Measurements from ENCODE around the gene KIF1A. TPM values are rescaled to one million over a fixed set of nuclear protein-coding genes. Genes with fewer than 3 reads are reported as not detected.

The KIF1A gene
- total RNA-seq, 3 donors from 2014 or later = 1.5 to 17.2 (median 1.9) TPM

- no peaks in the 10 kb centered on the region for H3K9me3 ChIP-seq
- H3K4me3 ChIP-seq = no peak overlapping the region
- ATAC-seq = no peak
- peak in 1 of 3 donors; percentile 37 for DNase-seq
- H3K4me1 ChIP-seq (ENCODE audit: low read depth) = no peaks in the 10 kb centered on the region
- TF ChIP-seq CTCF (IDR thresholded peaks at IDR 0.05) = no peak
- no peaks in the 10 kb centered on the region for H3K36me3 ChIP-seq (ENCODE audit: low read depth)
- intact Hi-C loops (cut with DNase I, micrococcal nuclease) = no loop called here
Observed at GRCh38 chr2:240719676-240720545, 100.1 kb downstream of the KIF1A start.

- Histone ChIP-seq H3K9me3 (no peaks in the 10 kb centered on the region), H3K4me3 (no peak overlapping the region), H3K4me1 (ENCODE audit: low read depth) (no peaks in the 10 kb centered on the region), H3K36me3 (ENCODE audit: low read depth) (no peaks in the 10 kb centered on the region)
- peak in 1 of 3 donors; percentile 36 for DNase-seq
- intact Hi-C loops (cut with DNase I, micrococcal nuclease) = no loop called here
- ATAC-seq = no peak
- no peak for TF ChIP-seq CTCF (IDR thresholded peaks at IDR 0.05)
Observed at GRCh38 chr2:240718896-240719490, 101.0 kb downstream of the KIF1A start.

GRCh38 chr2:240717681-240718581, 102.1 kb downstream of the KIF1A start:
- ATAC-seq (no peak), DNase-seq (peak in 1 of 3 donors; percentile 33)
- H3K4me3 ChIP-seq = no peak overlapping the region
- H3K4me1 ChIP-seq (ENCODE audit: low read depth) = no peaks in the 10 kb centered on the region
- H3K9me3 ChIP-seq = no peaks in the 10 kb centered on the region
- no peak for TF ChIP-seq CTCF (IDR thresholded peaks at IDR 0.05)
- no peaks in the 10 kb centered on the region for H3K36me3 ChIP-seq (ENCODE audit: low read depth)
- intact Hi-C loops (cut with DNase I, micrococcal nuclease) = no loop called here

GRCh38 chr2:240717181-240717641, 102.8 kb downstream of the KIF1A start:
- TF ChIP-seq CTCF (IDR thresholded peaks at IDR 0.05) = no peak
- no peak for ATAC-seq
- intact Hi-C loops (cut with DNase I, micrococcal nuclease) = no loop called here
- peak in 1 of 3 donors; percentile 36 for DNase-seq
- Histone ChIP-seq H3K9me3 (no peaks in the 10 kb centered on the region), H3K4me1 (ENCODE audit: low read depth) (no peaks in the 10 kb centered on the region), H3K4me3 (no peak overlapping the region), H3K36me3 (ENCODE audit: low read depth) (no peaks in the 10 kb centered on the region)

GRCh38 chr2:240716130-240716798, 103.8 kb downstream of the KIF1A start:
- peak in 1 of 3 donors; percentile 31 for DNase-seq
- H3K9me3 ChIP-seq = no peaks in the 10 kb centered on the region
- H3K36me3 ChIP-seq (ENCODE audit: low read depth) = no peaks in the 10 kb centered on the region
- intact Hi-C loops (cut with DNase I, micrococcal nuclease) = no loop called here
- no peaks in the 10 kb centered on the region for H3K4me1 ChIP-seq (ENCODE audit: low read depth)
- TF ChIP-seq CTCF (IDR thresholded peaks at IDR 0.05) = no peak
- no peak overlapping the region for H3K4me3 ChIP-seq
- ATAC-seq = no peak
